Chondrocyte (in vitro differentiated cells): ENCODE measurements around the gene ABI2. TPM values are rescaled to one million over a fixed set of nuclear protein-coding genes. Genes with fewer than 3 reads are reported as not detected.
A peak's percentile ranks its signal among the peaks of the same experiment; 100 is the strongest.
"Not testable (repeated sequence)": the region's sequence is repeated elsewhere in the genome, so short reads cannot be mapped to it uniquely, and the experiment has no call there.

ENCODE experiments used
- DNase-seq: peaks from one replicate; pipeline ENCODE4 v3.0.0; 2021; ENCODE audit warnings: mixed read lengths, low spot score
- H3K27ac Mint-ChIP-seq: one replicate; pipeline ENCODE4 v1.8.0; 2021; ENCODE audit warnings: mild to moderate bottlenecking, moderate library complexity, mixed read lengths; ENCODE audit not compliant: unreplicated experiment
- H3K27me3 Mint-ChIP-seq: 2 replicates; pipeline ENCODE4 v1.8.0; 2021; ENCODE audit warnings: low read depth, mixed read lengths
- H3K36me3 Mint-ChIP-seq: 2 replicates; pipeline ENCODE4 v1.8.0; 2021; ENCODE audit warnings: low read depth, mixed read lengths
- H3K4me1 Mint-ChIP-seq: 2 replicates; pipeline ENCODE4 v1.8.0; 2021; ENCODE audit warnings: low read depth, mild to moderate bottlenecking, mixed read lengths
- H3K4me3 Mint-ChIP-seq: one replicate; pipeline ENCODE4 v1.8.0; 2021; ENCODE audit warnings: mild to moderate bottlenecking, moderate library complexity, mixed read lengths; ENCODE audit not compliant: unreplicated experiment
- H3K9me3 Mint-ChIP-seq: 2 replicates; pipeline ENCODE4 v1.8.0; 2021; ENCODE audit warnings: low read depth, mixed read lengths
- total RNA-seq: library from RNA; stranded (reverse); gene quantifications from 3 replicates; pipeline ENCODE4 v1.2.1, GENCODE V29; 2021
- TF ChIP-seq, protein P1 (sequence below): fragments of 200-600 bp; sonication (generic); IDR thresholded peaks from 2 replicates; pipeline ENCODE4 v1.5.0; 2021; ENCODE audit warnings: antibody characterized with exemption, mild to moderate bottlenecking, moderate library complexity

ABI2 gene
- total RNA-seq, 1 donor from 2014 or later: 48.1 TPM

DNA sequence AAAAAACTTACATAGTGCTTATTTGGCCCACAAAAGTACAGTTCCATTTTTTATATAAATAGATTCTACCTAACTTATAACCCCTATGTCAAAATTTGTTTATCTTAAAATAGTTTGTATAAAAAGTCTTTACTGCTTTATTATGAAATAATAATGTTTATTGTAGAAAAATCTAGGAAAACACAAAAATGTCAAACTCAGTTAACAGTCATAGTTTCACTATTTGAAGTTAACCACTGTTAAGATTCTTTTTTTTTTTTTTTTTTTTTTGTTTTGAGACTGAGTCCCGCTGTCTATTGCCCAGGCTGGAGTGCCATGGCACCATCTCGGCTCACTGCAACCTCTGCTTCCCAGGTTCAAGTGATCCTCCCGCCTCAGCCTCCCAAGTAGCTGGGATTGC lies 26.5 kb upstream of the ABI2 start:
- Mint-ChIP-seq H3K36me3 (peaks cover 5% of the 10 kb centered on the region), H3K27me3 (no peaks in the 10 kb centered on the region), H3K27ac (no peak overlapping the region), H3K9me3 (no peaks in the 10 kb centered on the region), H3K4me1 (peaks cover 3% of the 10 kb centered on the region), H3K4me3 (no peak overlapping the region)
- no peak for DNase-seq
- TF ChIP-seq, protein P1, sequence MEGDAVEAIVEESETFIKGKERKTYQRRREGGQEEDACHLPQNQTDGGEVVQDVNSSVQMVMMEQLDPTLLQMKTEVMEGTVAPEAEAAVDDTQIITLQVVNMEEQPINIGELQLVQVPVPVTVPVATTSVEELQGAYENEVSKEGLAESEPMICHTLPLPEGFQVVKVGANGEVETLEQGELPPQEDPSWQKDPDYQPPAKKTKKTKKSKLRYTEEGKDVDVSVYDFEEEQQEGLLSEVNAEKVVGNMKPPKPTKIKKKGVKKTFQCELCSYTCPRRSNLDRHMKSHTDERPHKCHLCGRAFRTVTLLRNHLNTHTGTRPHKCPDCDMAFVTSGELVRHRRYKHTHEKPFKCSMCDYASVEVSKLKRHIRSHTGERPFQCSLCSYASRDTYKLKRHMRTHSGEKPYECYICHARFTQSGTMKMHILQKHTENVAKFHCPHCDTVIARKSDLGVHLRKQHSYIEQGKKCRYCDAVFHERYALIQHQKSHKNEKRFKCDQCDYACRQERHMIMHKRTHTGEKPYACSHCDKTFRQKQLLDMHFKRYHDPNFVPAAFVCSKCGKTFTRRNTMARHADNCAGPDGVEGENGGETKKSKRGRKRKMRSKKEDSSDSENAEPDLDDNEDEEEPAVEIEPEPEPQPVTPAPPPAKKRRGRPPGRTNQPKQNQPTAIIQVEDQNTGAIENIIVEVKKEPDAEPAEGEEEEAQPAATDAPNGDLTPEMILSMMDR: no peak

DNA sequence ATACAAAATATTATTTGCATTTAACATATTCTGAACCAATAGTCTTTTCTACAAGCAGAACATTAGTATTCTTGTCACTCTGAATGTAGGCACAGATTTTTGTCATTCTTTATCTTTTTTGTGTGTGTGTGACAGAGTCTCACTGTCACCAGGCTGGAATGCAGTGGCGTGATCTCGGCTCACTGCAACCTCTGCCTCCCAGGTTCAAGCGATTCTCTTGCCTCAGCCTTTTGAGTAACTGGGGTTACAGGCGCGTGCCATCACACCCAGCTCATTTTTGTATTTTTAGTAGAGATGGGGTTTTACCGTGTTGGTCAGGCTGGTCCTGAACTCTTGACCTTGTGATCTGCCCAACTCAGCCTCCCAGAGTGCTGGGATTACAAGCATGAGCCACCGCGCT lies 25.6 kb upstream of the ABI2 start:
- DNase-seq, H3K9me3 Mint-ChIP-seq, H3K36me3 Mint-ChIP-seq, H3K27ac Mint-ChIP-seq, H3K4me1 Mint-ChIP-seq, H3K27me3 Mint-ChIP-seq, H3K4me3 Mint-ChIP-seq: not testable (repeated sequence)

GRCh38 chr2:203310688-203311436 lies 17.3 kb upstream of the ABI2 start:
- DNase-seq: no peak
- Mint-ChIP-seq H3K4me3 (no peak overlapping the region), H3K36me3 (peaks cover 8% of the 10 kb centered on the region), H3K27me3 (no peaks in the 10 kb centered on the region), H3K27ac (no peak overlapping the region), H3K9me3 (no peaks in the 10 kb centered on the region), H3K4me1 (peaks cover 6% of the 10 kb centered on the region)
- TF ChIP-seq, protein P1: no peak

DNA sequence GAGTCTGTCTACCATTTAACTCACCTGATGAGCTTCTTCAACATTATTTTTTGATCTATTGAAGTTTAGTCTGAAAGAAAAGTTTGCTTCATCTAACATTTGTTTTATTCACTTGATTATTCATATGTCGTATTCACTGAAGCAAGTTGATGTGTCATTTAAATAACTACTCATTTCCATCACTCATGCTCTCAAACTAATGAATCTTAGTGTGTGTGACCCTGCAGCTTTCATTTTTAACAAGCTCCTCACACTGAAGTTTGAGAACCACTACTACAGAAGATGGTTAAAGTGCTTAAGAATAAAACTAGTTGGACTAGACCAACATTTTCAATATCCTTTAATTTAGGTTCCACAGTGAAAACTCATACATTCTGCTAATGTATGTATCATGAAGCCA lies 1.8 kb upstream of the ABI2 start:
- H3K4me3 Mint-ChIP-seq: no peak overlapping the region
- no peak for DNase-seq
- peaks cover 28% of the 10 kb centered on the region for H3K4me1 Mint-ChIP-seq
- no peaks in the 10 kb centered on the region for H3K9me3 Mint-ChIP-seq
- no peaks in the 10 kb centered on the region for H3K27me3 Mint-ChIP-seq
- no peak overlapping the region for H3K27ac Mint-ChIP-seq
- H3K36me3 Mint-ChIP-seq: no peaks in the 10 kb centered on the region
- TF ChIP-seq, protein P1: no peak

GRCh38 chr2:203327582-203327900 lies 653 bp upstream of the ABI2 start:
- Mint-ChIP-seq H3K27ac (peak overlapping the region; percentile 93), H3K27me3 (no peaks in the 10 kb centered on the region), H3K4me1 (peaks cover 28% of the 10 kb centered on the region), H3K9me3 (no peaks in the 10 kb centered on the region), H3K4me3 (peak overlapping the region; percentile 77), H3K36me3 (no peaks in the 10 kb centered on the region)
- TF ChIP-seq, protein P1: no peak
- no peak for DNase-seq
